HUDEP-2 (cell line): ENCODE results near the gene ADGB.
A peak's percentile ranks its signal among the peaks of the same experiment; 100 is the strongest.
"Not testable (repeated sequence)": the region's sequence is repeated elsewhere in the genome, so short reads cannot be mapped to it uniquely, and the experiment has no call there.

Source experiments
- DNase-seq, 76 experiments: peaks; one replicate each; lab custom pipeline; 2025; ENCODE audit not compliant: unreplicated experiment in 76 of 76; lab: John Stamatoyannopoulos, UW

Gene ADGB

DNA sequence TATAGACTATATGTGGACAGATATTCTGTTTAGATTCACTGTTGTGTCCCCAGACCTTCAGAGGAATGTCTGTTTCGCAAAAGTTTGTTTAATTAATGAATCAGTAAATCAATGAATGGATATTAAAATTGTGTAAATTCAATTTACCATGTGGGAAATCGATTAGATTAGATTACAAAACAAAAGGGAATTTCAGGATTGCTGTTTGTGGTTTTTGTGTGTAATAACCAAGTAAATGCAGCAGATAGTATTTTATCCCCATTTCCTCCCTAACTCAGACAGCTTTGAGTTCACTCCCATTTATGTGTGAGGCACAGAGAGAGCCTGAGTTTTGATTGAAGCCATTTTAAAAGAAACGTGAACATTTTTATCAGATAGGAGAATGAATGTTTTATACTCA lies 214.8 kb downstream of the ADGB start:
- no peak for DNase-seq

- DNase-seq: no peak
These were observed 215.5 kb downstream of the ADGB start for GRCh38 chr6:146814148-146814750.

DNA sequence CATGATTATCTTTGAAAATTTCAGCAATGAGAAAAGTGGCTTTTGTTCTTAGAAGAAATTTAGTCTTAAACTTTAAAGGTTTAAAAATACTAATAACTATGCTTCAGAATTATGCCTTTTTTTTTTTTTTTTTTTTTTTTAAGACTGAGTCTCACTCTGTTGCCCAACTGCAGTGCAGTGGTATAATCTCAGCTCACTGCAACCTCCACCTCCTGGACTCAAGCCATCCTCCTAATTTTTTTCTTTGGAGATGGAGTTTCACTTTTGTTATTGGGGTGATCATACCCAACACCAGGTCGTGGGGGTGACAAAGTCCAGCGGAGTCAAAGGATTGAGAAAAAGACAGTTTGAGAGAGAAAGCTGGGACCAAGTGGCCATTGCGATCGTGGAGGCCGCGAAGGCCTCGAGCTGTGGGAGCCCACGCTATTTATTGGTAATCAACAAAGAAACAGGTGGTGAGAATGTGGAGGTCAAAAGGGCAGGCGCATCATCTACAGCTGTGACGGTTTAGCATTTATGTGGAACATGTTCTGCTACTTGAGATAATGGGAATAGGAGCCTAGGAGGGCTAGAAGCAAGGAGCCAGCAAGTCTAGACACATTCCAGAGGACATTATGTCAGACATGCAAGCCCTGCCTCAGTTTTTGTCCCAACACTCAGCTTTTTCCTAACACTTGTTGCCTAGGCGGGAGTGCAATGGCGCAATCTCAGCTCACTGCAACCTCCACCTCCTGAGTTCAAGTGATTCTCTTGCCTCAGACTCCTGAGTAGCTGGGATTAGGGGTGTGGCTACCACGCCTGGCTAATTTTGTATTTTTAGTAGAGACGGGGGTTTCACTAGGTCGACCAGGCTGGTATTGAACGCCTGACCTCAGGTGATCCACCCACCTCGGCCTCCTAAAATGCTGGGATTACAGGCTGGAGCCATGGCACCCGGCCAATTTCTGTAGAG lies 217.0 kb downstream of the ADGB start:
- not testable (repeated sequence) for DNase-seq

DNA sequence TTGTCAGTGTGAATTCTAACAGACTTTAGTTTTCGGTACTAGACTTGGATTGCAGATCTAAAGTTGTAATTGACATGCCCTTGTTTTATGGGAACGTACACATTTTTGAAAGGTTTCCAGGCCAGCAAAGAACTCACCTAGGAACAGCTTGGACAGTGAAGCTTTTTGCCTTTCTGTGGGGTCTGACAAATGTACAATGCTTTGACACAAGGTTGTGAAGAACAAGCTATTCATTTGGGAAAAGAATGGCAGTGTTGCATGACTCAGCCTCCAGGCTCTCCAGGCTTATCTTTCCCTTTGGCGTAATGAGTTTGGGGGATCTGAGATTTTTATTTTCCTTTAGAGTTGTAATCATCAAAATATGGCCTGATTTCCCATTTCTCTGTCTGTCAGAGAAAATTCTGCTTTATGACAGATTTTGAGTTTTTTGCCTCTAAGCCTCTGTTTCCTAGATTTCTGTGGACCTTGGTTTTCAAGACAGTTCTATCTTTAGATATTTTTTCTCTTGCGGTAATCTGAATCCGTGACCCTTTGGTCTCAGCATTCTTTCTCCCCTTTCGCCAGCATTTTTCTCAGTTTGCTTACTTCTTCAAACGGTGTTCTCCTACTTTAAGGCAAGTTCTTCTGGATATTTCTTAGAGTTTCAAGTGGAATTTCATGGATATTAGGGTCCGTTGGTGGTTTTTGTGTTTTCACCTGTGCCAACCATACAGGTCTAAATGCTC lies 221.0 kb downstream of the ADGB start:
- DNase-seq: no peak

DNA sequence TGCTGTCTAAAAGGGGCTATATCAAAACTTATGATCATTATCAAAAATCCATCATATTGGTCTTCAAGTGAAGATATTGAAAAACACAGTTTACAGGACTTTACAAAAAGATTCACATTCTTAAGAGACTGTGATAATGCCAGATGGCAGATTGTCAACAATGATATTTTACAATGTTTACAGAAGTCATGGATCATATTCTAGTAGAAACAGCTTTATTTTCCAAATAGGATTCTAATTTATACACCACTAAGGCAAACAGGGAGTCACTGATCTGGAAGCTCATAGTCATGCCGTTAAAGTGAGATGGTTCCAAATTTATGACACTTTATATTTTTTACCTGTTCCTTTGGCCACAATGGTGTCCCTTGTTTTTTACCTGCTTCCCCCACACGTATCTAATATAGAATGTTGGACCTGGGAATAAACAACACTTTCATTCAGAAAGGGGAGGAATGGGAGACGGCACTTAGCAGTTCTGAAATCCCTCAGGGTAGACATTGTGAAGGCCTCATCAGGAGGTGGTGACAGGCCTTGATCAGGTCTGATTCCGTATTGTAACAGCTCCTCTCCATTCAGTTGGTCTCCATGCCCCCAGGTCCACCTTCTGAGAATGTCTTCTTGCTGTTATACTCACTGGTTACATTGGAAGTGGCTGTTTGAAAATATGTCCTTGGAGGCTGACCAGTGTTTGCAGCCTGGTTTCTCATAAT lies 228.6 kb downstream of the ADGB start:
- no peak for DNase-seq

- DNase-seq: no peak
These were observed 231.2 kb downstream of the ADGB start for GRCh38 chr6:146829792-146830565.

DNA sequence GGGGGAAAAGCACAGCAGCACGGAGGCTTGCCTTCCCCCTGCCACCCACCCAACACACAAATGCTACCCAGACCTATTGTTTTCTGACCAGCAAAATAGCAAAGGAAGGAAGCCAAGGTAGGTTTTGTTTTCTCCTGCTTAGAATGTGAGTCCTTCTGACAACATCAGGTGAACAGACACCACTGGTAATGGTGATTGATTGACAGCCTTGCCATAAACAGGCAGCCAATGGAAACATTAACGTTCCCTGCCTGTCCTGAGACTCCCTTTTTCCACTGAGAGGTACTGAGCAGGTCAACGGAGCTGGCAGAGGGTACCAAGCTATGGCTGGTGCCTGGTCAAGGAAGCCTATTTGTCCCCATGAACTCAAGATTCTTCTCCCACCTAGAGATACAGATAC lies 234.4 kb downstream of the ADGB start:
- no peak for DNase-seq

- no peak for DNase-seq
These were observed 241.4 kb downstream of the ADGB start for GRCh38 chr6:146840216-146840615.

DNA sequence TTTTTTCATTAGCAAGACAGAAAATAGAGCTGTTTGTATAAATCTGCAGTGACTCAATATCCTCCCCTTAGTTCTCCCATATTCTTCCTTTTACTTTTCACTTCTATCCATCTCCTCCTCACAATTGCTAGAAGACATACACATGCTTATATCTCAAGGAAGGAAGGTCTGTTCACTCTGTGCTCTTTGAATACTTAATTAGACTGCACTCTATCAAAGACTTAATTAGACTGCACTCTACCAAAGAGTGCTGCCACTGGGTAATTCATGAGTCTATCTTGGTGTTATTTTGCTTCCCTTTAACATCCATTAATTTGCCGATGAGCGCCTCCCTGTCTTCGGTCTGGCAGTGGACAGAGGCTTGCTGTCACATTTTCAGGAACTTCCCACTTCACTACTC lies 241.9 kb downstream of the ADGB start:
- DNase-seq: no peak

GRCh38 chr6:146847426-146847825 lies 248.7 kb downstream of the ADGB start:
- DNase-seq: no peak

DNA sequence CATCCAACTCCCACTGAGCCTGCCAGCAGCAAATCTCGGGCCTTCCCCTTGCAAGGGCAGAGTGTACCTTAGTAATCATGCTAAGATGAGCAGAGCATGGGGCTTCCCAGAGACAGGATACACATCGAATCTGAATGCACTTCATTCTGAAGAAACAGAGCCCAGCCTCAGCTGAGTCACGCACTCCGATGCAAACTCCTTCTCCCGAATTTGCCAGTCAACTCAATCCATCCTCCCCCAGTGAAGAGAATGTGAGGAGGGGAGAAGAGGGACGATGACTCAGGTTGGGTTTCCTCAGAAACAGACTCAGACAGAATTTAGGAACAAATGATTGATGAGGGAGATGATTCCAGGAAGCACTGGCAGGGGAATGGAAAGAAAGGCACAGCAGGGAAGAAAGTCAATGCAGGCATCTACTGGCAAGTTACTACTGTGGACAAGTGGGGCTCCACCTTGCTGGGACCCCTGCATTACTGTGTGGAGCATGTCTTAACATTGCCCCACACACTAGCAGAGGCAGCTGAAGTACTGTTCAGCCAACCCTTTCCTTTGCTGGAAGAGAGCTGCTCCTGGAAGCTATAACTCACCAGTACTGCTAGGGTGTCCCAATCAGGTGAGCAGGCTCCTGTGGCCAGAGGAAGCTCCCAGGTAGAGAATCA lies 251.6 kb downstream of the ADGB start:
- DNase-seq: no peak

DNA sequence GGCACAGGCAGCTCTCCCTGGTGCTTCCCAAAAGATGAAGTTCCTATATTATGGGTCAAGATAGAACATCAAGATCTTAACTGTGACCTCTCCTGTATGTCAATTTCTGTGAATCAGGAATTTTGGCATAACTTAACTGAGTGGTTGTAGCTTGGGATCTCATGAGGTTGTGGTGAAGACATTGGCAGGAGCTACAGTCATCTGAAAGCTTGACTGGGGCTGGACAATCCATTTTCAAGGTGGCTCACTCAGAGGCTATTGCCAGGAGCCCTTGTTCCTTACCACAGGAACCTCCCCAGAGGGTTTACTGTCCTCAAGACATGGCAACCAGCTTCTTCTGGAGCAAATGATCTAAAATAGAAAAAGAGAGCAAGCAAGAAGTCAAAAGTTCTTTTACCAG lies 252.2 kb downstream of the ADGB start:
- no peak for DNase-seq

- no peak for DNase-seq
These were observed 253.1 kb downstream of the ADGB start for GRCh38 chr6:146851837-146852236.

- not testable (repeated sequence) for DNase-seq
These were observed 255.9 kb downstream of the ADGB start for GRCh38 chr6:146854521-146855255.

DNA sequence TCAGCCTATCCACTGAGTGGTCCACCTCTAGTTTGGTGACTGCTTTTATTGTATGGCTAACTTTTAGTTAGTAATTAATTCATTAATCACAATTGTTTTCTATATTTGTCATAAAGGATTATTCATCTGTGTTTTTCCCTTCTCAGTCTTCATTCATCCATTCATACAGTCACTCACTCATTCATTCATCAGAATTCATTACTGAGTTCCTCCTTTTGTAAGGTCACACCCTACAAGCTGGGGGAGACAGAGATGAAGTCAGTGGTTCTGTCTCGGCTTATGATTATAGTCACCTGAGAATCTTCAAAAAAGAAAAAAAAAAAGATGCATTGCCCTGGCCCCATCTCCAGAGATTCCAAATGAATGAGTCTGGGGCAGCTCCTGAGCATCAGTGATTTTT lies 257.1 kb downstream of the ADGB start:
- DNase-seq: no peak

DNA sequence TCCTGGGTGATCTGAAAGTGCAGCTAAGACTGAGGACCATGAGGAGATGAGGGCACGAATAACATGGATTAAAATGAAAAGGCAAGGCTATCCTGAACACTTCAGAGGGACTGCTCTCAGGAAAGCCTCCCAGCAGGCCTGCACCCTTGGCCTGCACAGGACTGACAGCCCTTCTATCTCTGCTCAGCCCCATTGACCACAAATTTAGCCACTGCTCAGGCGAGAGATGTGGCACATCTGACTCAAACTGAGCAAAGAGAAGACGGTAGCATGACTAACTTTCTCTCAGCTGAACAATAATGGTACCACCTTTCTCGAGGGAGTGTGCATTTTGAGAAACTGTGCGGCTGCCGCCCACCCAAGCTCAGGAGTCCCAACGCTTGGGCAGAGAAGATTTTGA lies 257.5 kb downstream of the ADGB start:
- no peak for DNase-seq

DNA sequence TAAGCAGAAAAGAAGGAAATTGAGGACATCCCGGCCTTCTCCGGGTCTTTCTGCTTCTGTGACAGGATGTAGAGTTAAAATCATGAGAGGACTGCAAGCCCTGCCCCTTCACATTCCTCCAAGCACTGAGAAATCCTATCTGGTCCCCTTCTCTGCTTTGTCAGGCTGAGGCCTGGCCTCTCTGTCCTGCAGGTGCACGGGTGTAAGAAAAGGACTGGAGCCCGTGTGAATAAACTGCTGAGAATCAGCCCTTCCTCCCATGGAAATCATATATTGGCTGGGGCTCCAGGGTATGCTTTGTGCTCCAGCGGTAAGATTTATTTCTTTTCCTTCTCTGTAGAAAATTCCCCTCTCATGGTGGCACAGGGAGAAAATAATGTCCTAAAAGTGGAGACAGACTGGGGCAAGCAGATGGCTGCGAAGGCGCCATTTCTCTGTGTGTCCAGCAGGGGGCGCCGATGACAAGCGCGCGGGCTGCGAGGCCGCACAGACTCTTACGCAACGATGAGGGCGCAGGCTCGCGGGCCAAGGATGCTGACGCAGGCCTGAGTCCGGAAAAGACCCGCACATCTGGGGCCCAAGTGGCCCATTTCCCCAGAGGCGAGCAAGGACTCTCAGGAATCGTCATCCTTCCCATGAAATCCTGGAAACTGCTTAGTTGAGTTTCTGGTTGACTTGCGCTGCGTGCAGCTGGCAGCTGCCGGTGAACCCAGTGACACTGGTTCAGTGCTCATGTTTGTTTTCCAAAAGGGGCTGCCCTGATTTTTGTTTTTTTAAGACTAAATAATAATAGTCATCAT lies 258.6 kb downstream of the ADGB start:
- DNase-seq: peak in 67 of 76 experiments; percentile 16 to 82 (median 60)

GRCh38 chr6:146857980-146858347 lies 259.2 kb downstream of the ADGB start:
- no peak for DNase-seq
